ENCODE results near the gene CCSER2. TPM values are rescaled to one million over a fixed set of nuclear protein-coding genes. Genes with fewer than 3 reads are reported as not detected.

Gene CCSER2
- total RNA-seq, 4 donors from 2014 or later = 26.4 to 48.3 (median 31.7) TPM

- Histone ChIP-seq H3K4me1 (peaks cover 0 to 7% (median 2%) of the 10 kb centered on the region in 3 donors), H3K4me3 (no peak overlapping the region), H3K9me3 (no peaks in the 10 kb centered on the region), H3K27me3 (peaks cover 0 to 5% (median 0%) of the 10 kb centered on the region in 4 donors), H3K36me3 (no peaks in the 10 kb centered on the region), H3K27ac (no peak overlapping the region)
- TF ChIP-seq CTCF (IDR thresholded peaks at IDR 0.05) = no peak
- no peak for TF ChIP-seq POLR2A (IDR thresholded peaks at IDR 0.05)
- WGBS, 2 donors = 60 to 69% methylated on average over 4 of the region's 4 CpGs
- DNase-seq = no peak
- intact Hi-C loops (cut with DNase I) = no loop called here
Observed at GRCh38 chr10:84306751-84307384, 21.5 kb upstream of the CCSER2 start.

- TF ChIP-seq POLR2A (IDR thresholded peaks at IDR 0.05) = no peak
- no peak for TF ChIP-seq CTCF (IDR thresholded peaks at IDR 0.05)
- H3K9me3 ChIP-seq = no peaks in the 10 kb centered on the region
- no peak overlapping the region for H3K27ac ChIP-seq
- no peaks in the 10 kb centered on the region for H3K27me3 ChIP-seq
- peaks cover 0 to 7% (median 2%) of the 10 kb centered on the region in 3 donors for H3K4me1 ChIP-seq
- DNase-seq = no peak
- no peaks in the 10 kb centered on the region for H3K36me3 ChIP-seq
- intact Hi-C loops (cut with DNase I) = no loop called here
- no peak overlapping the region for H3K4me3 ChIP-seq
- 33 to 48% methylated on average over 1 of the region's 1 CpG for WGBS, 2 donors
Observed at GRCh38 chr10:84308021-84308420, 20.4 kb upstream of the CCSER2 start.

GRCh38 chr10:84308481-84309304 lies 19.7 kb upstream of the CCSER2 start:
- peaks cover 0 to 7% (median 2%) of the 10 kb centered on the region in 3 donors for H3K4me1 ChIP-seq
- no peaks in the 10 kb centered on the region for H3K27me3 ChIP-seq
- TF ChIP-seq CTCF (IDR thresholded peaks at IDR 0.05) (no peak), POLR2A (IDR thresholded peaks at IDR 0.05) (no peak)
- no peaks in the 10 kb centered on the region for H3K36me3 ChIP-seq
- peak overlapping the region in 2 of 4 donors; percentile 26 to 59 for H3K27ac ChIP-seq
- WGBS, 2 donors = 25 to 38% methylated on average over 4 to 6 of the region's 6 CpGs
- H3K9me3 ChIP-seq = no peaks in the 10 kb centered on the region
- DNase-seq = no peak
- no peak overlapping the region for H3K4me3 ChIP-seq
- intact Hi-C loops (cut with DNase I) = no loop called here

- WGBS, 2 donors = 80 to 94% methylated on average over 2 of the region's 2 CpGs
- H3K4me1 ChIP-seq = peaks cover 0 to 7% (median 2%) of the 10 kb centered on the region in 3 donors
- no peaks in the 10 kb centered on the region for H3K9me3 ChIP-seq
- no peaks in the 10 kb centered on the region for H3K36me3 ChIP-seq
- TF ChIP-seq POLR2A (IDR thresholded peaks at IDR 0.05) (no peak), CTCF (IDR thresholded peaks at IDR 0.05) (no peak)
- intact Hi-C loops (cut with DNase I) = no loop called here
- DNase-seq = no peak
- H3K27ac ChIP-seq = no peak overlapping the region
- no peaks in the 10 kb centered on the region for H3K27me3 ChIP-seq
- H3K4me3 ChIP-seq = no peak overlapping the region
Observed at GRCh38 chr10:84310470-84310869, 17.9 kb upstream of the CCSER2 start.

GRCh38 chr10:84311576-84311975 lies 16.8 kb upstream of the CCSER2 start:
- 85 to 90% methylated on average over 7 to 8 of the region's 8 CpGs for WGBS, 2 donors
- Histone ChIP-seq H3K4me1 (peaks cover 0 to 7% (median 2%) of the 10 kb centered on the region in 3 donors), H3K36me3 (no peaks in the 10 kb centered on the region), H3K4me3 (no peak overlapping the region), H3K27ac (no peak overlapping the region), H3K9me3 (no peaks in the 10 kb centered on the region), H3K27me3 (no peaks in the 10 kb centered on the region)
- DNase-seq = no peak
- intact Hi-C loops (cut with DNase I) = no loop called here
- TF ChIP-seq CTCF (IDR thresholded peaks at IDR 0.05) = no peak
- no peak for TF ChIP-seq POLR2A (IDR thresholded peaks at IDR 0.05)

Measured in esophagus squamous epithelium (tissue), 5 donors.